GM18499 (cell line): ENCODE results near the gene TLK2.
"Not testable (repeated sequence)": the region's sequence is repeated elsewhere in the genome, so short reads cannot be mapped to it uniquely, and the experiment has no call there.

Experiments used
- ATAC-seq: cut with Tn5 transposase; IDR thresholded peaks from one replicate; pipeline ENCODE4 v1.9.1; 2021; ENCODE audit warnings: moderate number of reproducible peaks; ENCODE audit not compliant: insufficient read depth, unreplicated experiment

TLK2 gene

DNA sequence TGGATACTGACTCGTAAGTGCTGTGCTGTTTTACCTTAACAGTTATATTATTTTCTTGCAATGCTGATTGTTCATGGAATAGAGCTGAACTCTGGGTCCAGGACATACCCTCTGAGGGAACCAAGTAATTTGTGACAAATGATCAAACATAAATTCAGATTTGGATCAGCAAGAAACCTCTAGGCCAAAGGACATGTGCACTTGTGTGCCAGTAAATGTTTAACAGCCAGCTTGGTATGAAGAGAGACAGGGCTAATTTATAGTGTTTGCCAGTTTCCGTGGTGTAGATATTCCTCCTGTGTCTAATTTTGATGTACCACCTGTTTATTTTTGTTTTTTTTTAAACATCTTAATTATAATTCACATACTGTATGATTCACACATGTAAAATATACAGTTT is 118.0 kb downstream of the TLK2 start:
- no peak for ATAC-seq

DNA sequence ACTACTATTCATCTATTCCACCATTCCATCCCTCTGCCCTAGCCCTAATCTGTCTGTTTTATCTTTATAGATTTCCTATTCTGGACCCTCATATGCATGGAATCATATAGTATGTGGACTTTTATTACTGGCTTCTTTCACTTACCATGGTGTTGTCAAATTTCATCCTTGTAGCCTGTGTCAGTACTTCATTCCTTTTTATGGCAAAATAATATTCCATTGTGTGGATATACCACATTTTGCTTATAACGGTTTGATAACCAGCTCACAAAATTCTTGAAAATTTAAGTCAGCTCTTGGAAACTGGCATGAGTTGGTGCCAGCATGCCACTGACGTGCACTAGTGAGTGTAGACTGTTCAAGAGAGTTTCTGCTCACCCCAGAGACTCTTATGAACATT is 118.5 kb downstream of the TLK2 start:
- ATAC-seq, result no peak

DNA sequence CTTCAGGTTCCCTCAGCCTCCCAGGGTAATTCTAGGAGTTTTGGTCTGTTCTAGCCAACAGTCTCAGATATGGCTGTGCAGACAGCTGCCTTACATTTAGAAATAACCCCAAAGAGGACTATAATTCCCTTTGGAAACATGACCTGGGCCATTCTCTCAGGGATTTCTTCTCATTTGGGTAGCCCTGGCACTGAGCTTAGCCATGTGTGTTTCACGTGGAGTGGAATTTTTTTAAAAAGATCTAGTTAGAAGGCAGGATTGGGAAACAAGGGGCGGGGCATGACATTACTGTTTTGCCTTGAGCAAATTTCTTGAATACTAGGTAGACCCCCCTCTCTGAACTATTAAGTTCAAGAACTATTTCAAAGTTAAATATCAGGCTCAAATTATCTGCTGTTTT is 119.3 kb downstream of the TLK2 start:
- ATAC-seq, result no peak

DNA sequence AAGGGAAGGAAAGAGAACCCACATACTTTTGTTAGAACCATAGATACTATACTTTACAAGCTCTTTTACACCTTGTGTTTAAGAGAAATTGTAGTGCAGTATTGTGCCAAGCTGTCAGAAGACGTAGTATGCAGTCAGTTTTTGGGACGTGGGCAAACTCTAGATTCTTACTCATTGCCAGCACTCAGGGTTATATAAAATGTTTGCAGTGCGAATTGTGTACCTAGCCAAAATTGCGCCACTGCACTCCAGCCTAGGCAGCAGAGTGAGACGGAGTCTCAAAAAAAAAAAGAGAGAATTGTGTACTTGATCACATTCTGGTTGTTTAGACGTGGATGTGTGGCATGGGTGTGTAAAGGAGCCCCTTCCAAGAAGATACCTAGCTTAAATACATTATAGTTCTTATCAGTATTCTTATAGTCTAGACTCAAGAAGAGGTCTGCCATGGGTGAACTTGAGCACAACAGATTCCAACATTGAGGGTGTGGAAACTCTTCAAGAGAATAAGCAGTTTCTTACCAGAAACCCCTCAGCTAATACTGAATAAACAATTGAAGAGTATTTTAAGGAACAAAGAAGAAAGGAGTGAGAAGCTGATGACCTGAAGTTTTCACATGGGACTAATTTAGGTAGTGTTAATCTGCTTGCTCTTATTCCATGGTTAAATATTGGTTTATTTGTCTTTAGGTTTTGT is 121.5 kb downstream of the TLK2 start:
- no peak for ATAC-seq

DNA sequence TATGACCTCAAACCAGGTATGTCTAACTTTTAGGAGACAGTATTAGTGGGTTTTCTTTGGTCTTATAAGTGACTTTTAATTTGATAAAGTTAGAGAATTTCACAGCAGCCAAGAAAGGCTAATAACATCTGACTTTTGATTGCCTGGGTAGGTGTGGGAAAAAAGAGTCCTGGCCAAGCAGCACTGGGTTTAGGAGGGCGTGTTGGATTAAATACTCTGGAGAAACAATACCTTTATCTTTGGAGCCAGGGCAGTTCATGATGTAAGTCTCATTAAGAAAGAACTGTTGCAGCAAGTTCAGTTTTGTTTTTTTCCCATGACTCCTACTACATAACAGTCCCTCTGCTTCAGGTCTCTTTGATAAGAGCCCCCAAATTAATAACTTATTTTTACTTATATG is 122.2 kb downstream of the TLK2 start:
- ATAC-seq, result no peak

DNA sequence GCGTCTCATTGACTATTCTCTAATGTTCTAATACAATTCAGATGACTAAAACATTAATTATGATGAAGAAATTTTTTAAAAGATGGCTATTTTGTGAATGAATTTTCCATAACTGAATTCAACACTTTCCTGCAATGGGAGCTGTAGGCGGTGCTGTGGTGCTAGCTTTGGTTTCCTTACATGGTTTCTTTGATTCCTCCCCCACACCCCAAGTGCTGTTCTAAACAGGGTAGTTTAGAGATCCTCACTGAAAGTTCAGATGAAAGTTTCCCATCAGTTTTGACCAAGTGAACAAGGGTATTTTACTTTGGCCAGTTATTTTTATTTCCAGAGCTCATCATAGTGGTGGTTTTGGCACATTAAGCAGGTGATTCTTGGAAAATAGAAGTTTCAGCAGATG is 122.8 kb downstream of the TLK2 start:
- no peak for ATAC-seq

DNA sequence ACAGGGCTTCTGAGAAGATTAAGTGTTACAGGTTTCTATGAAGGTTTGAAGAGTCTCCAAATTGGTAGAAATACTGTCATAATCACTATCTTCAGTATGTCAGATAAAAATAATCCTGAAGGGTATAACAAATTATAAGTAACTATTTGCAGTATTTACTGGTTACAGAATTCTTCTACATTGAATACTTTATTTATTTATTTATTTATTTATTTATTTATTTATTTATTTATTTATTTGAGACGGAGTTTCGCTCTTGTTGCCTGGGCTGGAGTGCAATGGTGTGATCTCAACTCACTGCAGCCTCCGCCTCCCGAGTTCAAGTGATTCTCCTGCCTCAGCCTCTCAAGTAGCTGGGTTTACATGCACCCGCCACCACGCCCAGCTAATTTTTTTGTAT is 125.2 kb downstream of the TLK2 start:
- ATAC-seq, result not testable (repeated sequence)

DNA sequence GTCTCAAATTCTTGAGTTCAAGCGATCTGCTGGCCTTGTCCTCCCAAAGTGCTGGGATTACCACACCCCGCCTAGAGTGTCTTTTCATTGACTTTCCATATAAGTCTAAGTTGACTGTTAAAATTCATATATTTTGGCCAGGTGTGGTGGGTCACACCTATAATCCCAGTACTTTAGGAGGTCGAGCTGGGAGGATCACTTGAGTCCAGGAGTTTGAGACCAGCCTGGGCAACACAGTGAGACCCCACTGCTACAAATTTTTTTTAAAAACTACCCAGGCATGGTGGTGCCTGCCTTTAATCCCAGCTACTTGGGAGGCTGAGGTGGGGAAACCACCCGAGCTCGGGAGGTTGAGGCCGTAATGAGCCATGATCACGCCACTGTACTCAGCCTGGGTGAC is 127.0 kb downstream of the TLK2 start:
- no peak for ATAC-seq

DNA sequence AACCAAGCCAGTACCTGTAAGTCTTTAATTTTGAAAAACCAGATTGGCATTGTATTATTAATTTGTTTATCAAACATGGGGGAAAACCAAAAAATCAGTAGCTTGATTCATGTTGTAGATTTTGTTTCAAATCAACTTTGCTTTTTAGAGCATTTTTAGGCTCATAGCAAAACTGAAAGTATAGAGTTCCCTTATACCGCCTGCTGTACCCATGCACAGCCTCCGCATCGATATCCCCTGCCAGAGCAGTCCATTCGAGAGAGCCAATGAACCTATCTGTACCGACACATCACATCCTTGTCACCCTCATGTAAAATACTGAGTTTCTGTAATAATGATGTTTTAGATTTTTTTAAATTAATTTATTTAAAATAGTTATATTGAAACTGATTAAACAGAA is 132.7 kb downstream of the TLK2 start:
- no peak for ATAC-seq

DNA sequence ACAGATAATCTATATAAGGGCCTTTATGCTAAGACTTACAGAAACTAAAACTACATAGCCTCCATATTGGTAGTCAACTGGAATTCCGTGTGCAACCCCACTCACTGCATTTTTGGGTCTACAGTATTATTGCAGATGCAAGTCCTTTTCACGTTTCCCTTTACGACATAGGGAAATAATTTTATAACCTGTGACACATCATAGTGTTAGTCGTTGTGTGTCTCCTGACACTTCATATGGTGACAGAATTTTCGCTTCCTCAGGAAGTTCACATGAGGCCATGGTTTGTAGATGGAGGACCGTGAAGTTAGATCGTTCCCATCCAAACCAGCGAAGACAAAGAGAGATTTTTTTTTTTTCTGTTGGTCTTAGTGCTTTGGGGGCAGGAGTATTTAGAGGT is 133.1 kb downstream of the TLK2 start:
- no peak for ATAC-seq

DNA sequence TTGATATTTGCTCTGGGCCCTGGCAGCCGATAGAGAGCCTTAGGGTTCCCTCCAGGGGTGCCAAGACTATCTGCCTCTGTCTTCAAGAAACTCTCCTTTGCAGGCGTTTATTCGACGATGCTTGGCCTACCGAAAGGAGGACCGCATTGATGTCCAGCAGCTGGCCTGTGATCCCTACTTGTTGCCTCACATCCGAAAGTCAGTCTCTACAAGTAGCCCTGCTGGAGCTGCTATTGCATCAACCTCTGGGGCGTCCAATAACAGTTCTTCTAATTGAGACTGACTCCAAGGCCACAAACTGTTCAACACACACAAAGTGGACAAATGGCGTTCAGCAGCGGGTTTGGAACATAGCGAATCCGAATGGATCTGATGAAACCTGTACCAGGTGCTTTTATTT is 133.7 kb downstream of the TLK2 start:
- ATAC-seq, result not testable (repeated sequence)

DNA sequence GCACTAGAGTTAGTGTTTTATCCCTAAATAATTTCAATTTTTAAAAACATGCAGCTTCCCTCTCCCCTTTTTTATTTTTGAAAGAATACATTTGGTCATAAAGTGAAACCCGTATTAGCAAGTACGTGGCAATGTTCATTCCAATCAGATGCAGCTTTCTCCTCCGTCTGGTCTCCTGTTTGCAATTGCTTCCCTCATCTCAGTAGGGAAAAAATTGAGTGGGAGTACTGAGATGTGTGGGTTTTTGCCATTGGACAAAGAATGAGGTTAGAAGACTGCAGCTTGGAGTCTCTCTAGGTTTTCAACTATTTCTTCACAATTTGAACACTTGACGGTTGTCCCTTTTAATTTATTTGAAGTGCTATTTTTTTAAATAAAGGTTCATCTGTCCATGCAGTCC is 134.5 kb downstream of the TLK2 start:
- ATAC-seq, result not testable (repeated sequence)

DNA sequence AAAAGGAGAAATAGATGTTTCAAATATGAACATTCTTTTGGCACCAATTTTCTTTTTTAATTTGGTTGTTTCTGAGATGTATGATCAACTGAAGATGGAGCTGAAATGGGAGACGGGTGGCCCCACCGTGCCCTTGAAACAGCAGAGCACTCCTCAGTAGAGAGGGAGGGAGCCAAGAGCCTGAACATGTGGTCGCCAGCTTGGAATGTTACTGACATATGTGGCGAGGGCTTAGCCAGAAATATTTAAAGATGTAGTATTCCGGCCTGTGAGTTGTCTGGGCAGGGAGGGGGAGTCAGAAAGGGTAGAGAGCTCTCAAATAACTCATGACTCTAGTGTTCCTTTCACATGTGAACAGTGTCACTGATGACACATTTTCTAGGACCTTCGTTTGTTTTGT is 135.5 kb downstream of the TLK2 start:
- ATAC-seq, result no peak

DNA sequence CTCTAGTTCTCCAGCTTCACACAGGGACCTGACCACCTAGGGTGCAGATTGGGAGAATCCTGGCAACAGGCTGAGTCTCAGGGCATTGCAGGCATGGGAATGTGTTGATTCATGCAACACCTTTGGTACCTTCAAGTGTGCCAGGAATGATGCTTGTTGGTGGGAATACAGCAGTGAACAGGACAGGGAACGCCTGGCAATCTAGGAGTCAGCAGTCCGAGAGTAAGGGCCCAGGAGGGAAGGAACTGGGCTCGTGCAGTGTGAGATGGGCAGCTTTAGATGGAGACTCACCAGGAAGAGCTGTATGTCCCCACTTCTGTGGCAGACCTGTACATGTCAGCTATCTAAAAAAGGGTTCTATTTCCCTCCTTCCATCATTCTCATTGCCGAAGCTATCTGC is 136.9 kb downstream of the TLK2 start:
- no peak for ATAC-seq

DNA sequence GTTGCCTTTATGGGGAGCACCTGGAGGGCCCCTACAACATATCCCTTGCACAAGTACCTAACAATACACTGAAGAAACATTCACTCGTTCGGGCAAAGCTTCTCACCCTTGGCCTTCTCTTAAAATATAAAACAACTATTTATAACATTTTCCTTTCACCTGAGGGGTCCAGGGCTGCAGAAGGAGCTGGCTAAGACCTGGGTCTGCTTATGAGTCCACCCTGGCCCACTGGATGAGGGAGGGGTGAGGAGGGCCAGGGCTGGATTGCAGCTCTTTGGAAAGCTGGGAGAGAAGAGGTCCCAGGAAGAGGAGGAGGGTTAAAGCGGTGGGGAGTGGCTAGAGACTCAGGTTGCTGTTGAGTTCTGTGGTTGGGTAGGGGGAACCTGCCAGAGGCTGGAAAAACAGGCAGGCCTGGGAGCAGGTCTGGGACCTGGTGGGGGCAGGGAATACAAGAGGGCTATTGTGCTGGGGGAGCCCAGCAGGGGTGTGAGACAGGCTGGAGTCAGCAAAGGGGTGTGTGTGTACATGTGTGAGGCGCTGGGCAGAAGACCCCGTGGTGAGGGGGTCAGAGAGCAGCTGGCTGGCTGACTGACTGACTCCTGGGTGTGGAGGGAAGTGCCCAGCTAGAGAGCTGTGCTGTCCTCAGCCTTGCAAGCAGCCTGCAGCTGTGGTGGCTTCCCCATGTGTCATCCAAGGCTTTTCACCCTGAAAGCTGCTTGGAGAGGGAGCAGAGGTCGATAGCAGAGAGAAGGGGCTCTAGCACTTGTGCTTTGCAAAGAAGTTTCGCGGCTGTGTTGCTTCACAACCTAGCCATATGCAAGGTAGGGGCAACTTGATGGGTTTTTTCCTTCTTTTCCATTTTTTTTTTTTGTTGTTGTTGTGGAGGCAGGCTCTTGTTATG is 138.6 kb downstream of the TLK2 start:
- no peak for ATAC-seq

DNA sequence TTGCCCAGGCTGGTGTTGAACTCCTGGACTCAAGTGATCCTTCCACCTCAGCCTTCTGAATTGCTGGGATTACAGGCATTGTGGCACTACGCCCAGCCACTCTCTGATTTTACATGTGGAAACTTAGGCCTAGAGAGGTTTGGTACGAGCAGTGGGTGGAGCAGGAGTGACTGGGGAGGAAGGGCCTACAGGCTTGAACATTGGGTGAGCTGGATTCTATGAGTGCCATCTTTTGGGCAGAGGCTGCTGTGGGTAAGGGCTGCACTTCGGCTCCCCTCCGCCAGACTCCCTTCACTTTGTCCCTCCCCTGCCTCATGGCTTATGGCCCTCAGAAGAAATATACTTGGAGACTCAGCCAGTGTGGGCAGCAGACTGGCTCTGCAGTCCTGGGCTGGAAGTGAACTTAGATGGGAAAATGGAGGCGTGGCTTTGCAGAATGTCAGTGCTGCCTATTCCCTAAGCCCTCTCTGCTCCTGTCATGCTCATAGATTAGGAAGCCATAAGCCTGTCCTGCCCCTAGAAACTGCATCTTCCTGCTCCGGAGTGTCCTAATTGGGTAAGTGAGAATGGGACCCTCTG is 139.4 kb downstream of the TLK2 start:
- ATAC-seq, result no peak

DNA sequence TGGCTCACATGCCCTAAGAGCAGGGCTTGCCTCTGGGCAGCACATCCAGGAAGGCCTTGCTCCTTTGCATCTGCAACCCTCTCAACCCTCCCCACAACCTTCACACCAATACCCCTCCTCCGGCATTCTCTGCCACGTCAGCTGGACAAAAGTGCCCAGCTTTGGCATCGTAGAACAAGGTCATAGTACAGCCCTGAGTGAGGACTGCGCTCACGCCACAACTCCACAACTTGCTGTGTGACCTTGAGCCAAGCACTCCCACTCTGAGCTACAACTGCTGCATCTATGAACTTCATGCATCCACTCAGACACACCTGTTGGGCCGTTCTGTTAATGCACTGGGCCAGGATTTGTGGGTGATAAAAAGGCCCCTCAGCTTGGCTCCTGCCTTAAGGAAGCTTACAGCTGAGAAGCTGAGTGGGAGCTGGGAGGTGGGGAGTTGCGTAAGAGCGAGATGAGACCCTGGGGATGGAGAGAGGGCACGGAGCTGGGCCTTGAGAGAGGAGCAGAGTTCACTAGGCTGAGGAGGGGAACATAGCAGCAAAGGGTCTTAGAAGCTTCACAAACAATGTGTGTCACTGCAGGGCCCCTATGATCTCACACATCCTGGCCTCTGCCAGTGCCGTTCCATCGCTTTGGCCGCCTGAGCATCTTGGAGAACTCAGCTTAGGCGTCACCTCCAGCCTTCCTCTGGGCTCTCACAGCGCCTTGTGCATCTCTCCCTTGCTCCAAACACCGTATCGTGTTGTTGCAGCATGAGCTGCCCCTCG is 140.2 kb downstream of the TLK2 start:
- no peak for ATAC-seq

DNA sequence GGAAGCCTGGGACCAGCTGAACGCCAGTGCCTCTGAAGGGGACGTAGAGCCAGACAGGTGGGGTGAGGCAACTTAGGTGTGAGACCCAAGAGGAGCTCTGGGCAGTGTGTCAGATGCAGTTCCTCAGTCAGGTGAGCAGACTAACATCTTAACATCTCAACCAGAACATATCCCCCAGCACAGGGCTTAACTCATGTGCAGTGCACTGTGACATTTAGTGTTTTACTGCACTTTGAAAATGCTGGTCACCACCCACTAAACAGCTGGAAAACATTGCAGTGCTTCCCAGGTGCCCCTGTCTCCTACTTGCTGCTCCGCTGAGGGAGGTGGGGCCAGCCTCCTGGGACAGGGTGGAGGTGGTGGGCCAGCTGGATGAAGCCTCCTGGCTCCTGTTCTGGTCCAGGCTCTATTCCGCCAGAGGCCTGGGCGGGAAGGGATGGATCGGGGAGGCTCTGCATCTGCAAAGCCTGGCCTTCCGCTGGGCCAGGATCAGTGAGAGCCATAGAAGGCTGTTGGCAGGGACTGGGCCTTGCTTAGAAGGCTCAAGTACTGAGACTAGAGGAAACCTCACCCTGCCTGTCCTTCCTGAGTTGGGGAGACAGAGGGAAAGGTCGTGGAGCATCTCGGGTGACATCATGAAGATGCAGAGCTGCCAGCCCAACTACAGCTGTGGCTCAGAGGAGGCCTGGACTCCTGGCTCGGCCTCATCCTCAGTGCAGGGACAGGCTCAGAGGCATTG is 141.0 kb downstream of the TLK2 start:
- no peak for ATAC-seq

DNA sequence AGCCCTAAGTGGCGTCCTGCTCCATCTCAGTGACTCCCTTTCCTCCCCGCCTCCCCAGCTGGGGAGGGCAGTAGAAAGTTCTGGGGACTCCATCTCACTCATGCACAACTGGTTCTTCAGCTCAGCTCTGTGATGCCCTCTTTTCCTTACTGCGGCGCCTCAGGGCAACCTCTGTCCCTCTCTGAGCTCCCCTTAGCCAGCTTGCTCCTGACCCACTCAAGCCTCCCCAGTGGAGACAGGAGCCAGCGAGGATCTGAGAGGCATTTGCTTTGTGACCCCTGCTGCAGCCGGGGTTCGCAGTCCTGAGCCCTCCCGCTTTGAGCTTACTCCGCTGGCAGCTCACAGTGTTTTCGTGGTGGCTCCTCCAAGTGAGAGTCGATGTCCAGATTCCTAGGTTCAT is 142.6 kb downstream of the TLK2 start:
- ATAC-seq, result no peak
